GM12873 (cell line): ENCODE measurements around the gene CEP20.

Experiments
- CTCF ChIP-seq: IDR thresholded peaks from 2 replicates; pipeline ENCODE4 v1.5.1; 2012; ENCODE audit warnings: low read depth, mild to moderate bottlenecking, moderate library complexity, low read length, control low read depth; ENCODE audit not compliant: insufficient read depth; ENCODE audit errors: missing control alignments

The CEP20 gene

GRCh38 chr16:15856182-15856581 lies 32.2 kb downstream of the CEP20 start:
- no peak for TF ChIP-seq CTCF

- TF ChIP-seq CTCF: no peak
These were observed 32.7 kb downstream of the CEP20 start for GRCh38 chr16:15855704-15856003.

DNA sequence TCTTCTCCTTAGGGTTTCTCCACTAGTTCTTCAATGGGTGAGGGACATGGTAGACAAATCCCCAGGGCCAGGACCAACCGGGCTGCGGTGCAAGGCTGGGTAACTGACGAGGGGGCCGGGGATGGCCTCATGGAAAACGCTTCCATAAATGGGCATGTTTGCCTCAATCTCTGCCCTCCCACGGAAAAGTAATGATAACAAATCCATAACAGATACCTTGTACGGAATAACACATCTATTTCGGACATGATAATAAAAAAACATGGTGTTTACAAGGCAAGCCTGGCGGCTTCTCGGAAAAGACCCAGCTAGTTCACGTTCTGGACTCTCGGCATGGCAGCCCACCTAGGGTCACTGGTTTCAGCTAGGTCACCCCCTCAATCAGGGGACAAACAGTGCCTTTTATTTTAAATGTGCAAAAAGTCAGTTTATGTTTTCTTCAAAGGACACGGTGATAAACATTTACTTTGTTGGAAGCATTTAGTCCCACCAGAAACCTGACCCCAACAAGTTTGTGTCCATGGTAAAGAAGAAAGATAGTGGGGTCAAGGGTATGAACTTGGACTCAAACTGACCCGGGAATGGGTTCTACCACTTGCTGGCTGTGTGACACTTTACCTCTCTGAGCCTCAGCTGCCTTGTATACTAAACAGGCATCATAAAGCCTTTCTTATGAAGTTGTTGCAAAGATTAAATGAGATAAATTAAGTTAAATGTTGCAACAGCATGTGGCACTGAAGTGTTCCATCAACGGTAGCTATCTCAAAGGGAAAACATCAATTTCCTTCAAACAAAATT lies 33.3 kb downstream of the CEP20 start:
- TF ChIP-seq CTCF: no peak

DNA sequence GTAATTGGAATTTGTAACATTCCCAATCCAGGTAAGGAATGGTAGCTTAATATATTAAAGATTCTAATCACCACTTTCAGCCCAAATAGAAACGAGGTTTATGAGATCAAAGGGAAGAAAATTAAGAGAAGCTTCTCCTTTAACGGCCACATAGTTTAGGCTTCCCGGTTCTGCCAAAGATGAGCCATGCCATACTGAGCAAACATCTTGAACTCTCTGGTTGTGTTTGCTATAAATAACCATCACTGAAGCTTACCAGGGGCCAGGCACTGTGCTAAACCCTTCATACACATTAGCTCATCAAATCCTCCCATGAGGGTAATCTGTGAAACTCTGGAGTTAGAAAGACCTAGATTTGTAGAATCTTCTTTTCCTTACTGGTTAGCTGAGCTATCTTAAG lies 34.3 kb downstream of the CEP20 start:
- TF ChIP-seq CTCF: no peak

GRCh38 chr16:15853021-15853420 lies 35.4 kb downstream of the CEP20 start:
- TF ChIP-seq CTCF: no peak

DNA sequence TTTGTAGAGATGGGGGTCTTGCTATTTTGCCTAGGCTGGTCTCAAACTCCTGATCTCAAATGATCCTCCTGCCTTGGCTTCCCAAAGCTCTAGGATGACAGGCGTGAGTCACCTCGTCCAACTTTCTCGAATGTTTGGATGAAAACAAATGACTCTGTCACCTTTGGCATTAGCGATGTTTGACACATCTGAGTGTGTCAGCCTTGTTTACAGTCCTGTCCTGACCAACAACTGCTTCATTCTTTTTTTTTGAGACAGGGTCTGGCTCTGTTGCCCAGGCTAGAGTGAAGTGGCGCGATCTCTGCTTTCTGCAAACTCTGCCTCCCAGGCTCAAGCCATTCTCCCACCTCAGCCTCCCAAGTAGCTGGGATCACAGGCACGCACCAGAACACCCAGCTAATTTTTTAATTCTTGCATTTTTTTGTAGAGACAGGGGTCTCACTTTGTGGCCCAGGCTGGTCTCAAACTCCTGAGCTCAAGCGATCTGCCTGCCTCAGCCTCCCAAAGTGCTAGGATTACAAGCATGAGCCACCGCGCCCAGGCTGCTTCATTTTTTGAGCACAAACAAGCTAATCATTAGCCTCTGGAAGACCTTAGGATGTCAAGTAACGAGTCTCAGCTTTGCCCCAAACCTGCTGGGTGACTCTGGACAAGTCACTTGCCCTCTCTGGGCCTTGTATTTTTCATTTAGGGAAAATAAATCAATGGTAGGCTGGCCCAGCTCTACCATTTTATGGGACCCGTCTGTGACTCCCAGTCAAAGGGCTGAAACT lies 39.0 kb downstream of the CEP20 start:
- TF ChIP-seq CTCF: no peak

- no peak for TF ChIP-seq CTCF
These were observed 40.7 kb downstream of the CEP20 start for GRCh38 chr16:15847611-15848175.
